HEK293 (cell line): ENCODE results near the gene UCP2.

Experiments
- TCF7L2 ChIP-seq: IDR thresholded peaks from 2 replicates; pipeline ENCODE4 v1.6.1; 2011; ENCODE audit warnings: low read depth, mild to moderate bottlenecking, inconsistent platforms, low read length, moderate library complexity, borderline replicate concordance
- ZNF37A ChIP-seq: fragments of 450-650 bp; IDR thresholded peaks from 2 replicates; pipeline ENCODE4 v1.5.1; 2018; ENCODE audit warnings: missing biosample characterization, missing genetic modification characterization
- TF ChIP-seq, protein P1 (sequence below): fragments of 450-650 bp; formaldehyde crosslinking; IDR thresholded peaks from 2 replicates; pipeline ENCODE4 v1.5.1; 2016; ENCODE audit warnings: missing biosample characterization, missing genetic modification characterization
- TF ChIP-seq, protein P2 (sequence below): fragments of 450-650 bp; formaldehyde crosslinking; IDR thresholded peaks from 2 replicates; pipeline ENCODE4 v1.5.1; 2016; ENCODE audit warnings: missing biosample characterization, missing genetic modification characterization

GRCh38 chr11:73931951-73932350 lies 50.7 kb downstream of the UCP2 start:
- TF ChIP-seq TCF7L2, result no peak
- TF ChIP-seq ZNF37A (tag by site-specific recombination), result no peak
- TF ChIP-seq, protein P1, sequence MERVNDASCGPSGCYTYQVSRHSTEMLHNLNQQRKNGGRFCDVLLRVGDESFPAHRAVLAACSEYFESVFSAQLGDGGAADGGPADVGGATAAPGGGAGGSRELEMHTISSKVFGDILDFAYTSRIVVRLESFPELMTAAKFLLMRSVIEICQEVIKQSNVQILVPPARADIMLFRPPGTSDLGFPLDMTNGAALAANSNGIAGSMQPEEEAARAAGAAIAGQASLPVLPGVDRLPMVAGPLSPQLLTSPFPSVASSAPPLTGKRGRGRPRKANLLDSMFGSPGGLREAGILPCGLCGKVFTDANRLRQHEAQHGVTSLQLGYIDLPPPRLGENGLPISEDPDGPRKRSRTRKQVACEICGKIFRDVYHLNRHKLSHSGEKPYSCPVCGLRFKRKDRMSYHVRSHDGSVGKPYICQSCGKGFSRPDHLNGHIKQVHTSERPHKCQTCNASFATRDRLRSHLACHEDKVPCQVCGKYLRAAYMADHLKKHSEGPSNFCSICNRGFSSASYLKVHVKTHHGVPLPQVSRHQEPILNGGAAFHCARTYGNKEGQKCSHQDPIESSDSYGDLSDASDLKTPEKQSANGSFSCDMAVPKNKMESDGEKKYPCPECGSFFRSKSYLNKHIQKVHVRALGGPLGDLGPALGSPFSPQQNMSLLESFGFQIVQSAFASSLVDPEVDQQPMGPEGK (tag by site-specific recombination), result no peak
- TF ChIP-seq, protein P2, sequence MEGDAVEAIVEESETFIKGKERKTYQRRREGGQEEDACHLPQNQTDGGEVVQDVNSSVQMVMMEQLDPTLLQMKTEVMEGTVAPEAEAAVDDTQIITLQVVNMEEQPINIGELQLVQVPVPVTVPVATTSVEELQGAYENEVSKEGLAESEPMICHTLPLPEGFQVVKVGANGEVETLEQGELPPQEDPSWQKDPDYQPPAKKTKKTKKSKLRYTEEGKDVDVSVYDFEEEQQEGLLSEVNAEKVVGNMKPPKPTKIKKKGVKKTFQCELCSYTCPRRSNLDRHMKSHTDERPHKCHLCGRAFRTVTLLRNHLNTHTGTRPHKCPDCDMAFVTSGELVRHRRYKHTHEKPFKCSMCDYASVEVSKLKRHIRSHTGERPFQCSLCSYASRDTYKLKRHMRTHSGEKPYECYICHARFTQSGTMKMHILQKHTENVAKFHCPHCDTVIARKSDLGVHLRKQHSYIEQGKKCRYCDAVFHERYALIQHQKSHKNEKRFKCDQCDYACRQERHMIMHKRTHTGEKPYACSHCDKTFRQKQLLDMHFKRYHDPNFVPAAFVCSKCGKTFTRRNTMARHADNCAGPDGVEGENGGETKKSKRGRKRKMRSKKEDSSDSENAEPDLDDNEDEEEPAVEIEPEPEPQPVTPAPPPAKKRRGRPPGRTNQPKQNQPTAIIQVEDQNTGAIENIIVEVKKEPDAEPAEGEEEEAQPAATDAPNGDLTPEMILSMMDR (tag by site-specific recombination), result no peak
